Peyer's patch (tissue), 4 donors: Measurements from ENCODE around the gene HCN2. TPM values are rescaled to one million over a fixed set of nuclear protein-coding genes. Genes with fewer than 3 reads are reported as not detected.
A peak's percentile ranks its signal among the peaks of the same experiment; 100 is the strongest.

Experiments
- DNase-seq, 3 donors: peaks; one replicate each; pipeline ENCODE4 v3.0.0-alpha.2; 2017 to 2019
- H3K27ac ChIP-seq, 4 donors: fragments of 200-600 bp; sonication (generic); one replicate each; pipeline ENCODE4 v1.5.1; 2016 to 2019
- H3K27me3 ChIP-seq, 2 donors: fragments of 200-600 bp; sonication (generic); one replicate each; pipeline ENCODE4 v1.5.1; 2019
- H3K36me3 ChIP-seq, 3 donors: fragments of 200-600 bp; sonication (generic); one replicate each; pipeline ENCODE4 v1.5.1; 2016 to 2019
- H3K4me1 ChIP-seq, 4 donors: fragments of 200-600 bp; sonication (generic); one replicate each; pipeline ENCODE4 v1.5.1; 2016 to 2019
- H3K4me3 ChIP-seq, 4 donors: fragments of 200-600 bp; sonication (generic); 1 replicate in 3 of 4; 2 replicates in 1 of 4; pipeline ENCODE4 v1.5.1; 2016 to 2019; ENCODE audit warnings: mild to moderate bottlenecking in 1 of 4
- H3K9me3 ChIP-seq, 4 donors: fragments of 200-600 bp; sonication (generic); one replicate each; pipeline ENCODE4 v1.5.1; 2016 to 2019; ENCODE audit warnings: mild to moderate bottlenecking in 1 of 4
- POLR2A ChIP-seq, 2 donors: fragments of 450-650 bp; IDR thresholded peaks; one replicate each; pipeline ENCODE4 v1.5.1; 2017; ENCODE audit warnings: antibody characterized with exemption in 2 of 2, mild to moderate bottlenecking in 2 of 2, moderate library complexity in 2 of 2
- total RNA-seq, 4 donors: library from RNA; depleted of rRNA; stranded (reverse); fragments of >200 nt; gene quantifications; one replicate each; pipeline ENCODE4 v1.1.0, GENCODE V29; 2016
- TF ChIP-seq, protein P1 (sequence below), 6 experiments: fragments of 450-650 bp in 4 of 6; fragments of 200-600 bp in 2 of 6; sonication (generic) in 1 of 6; IDR thresholded peaks; one replicate each; pipeline ENCODE4 v1.5.1; 2017 to 2019; ENCODE audit warnings: antibody characterized with exemption in 6 of 6, mild to moderate bottlenecking in 3 of 6, moderate library complexity in 1 of 6

Gene HCN2
- total RNA-seq, 4 donors from 2014 or later = not detected

DNA sequence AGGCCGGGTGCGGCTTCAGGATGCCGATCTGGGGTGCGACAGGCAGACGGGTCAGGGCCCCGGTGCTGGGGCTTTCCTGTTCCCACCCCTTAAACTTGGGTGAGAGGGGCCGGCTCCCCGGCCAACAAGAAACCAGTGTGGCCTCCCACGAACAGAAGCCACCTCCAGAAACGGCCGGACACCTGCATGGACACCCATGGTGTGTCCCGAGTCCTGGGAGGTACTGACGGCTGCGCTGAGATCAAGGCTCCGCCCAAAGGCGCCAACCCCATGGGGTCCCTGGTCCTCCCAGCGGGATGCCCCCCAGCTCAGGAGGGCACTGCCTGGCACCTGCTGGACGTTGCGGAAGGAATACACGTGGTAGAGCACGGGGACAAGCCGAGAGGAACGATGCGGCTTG lies 32.1 kb downstream of the HCN2 start:
- peaks cover 0 to 85% (median 0%) of the 10 kb centered on the region in 3 donors for H3K36me3 ChIP-seq
- H3K27ac ChIP-seq = no peak overlapping the region
- no peak for TF ChIP-seq POLR2A (IDR thresholded peaks at IDR 0.05)
- TF ChIP-seq, protein P1, sequence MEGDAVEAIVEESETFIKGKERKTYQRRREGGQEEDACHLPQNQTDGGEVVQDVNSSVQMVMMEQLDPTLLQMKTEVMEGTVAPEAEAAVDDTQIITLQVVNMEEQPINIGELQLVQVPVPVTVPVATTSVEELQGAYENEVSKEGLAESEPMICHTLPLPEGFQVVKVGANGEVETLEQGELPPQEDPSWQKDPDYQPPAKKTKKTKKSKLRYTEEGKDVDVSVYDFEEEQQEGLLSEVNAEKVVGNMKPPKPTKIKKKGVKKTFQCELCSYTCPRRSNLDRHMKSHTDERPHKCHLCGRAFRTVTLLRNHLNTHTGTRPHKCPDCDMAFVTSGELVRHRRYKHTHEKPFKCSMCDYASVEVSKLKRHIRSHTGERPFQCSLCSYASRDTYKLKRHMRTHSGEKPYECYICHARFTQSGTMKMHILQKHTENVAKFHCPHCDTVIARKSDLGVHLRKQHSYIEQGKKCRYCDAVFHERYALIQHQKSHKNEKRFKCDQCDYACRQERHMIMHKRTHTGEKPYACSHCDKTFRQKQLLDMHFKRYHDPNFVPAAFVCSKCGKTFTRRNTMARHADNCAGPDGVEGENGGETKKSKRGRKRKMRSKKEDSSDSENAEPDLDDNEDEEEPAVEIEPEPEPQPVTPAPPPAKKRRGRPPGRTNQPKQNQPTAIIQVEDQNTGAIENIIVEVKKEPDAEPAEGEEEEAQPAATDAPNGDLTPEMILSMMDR (IDR thresholded peaks at IDR 0.05) = no peak
- no peaks in the 10 kb centered on the region for H3K9me3 ChIP-seq
- H3K27me3 ChIP-seq = no peaks in the 10 kb centered on the region
- H3K4me1 ChIP-seq = peaks cover 0 to under 1% (median 0%) of the 10 kb centered on the region in 4 donors
- no peak overlapping the region for H3K4me3 ChIP-seq
- DNase-seq = no peak

- peaks cover 0 to 77% (median 0%) of the 10 kb centered on the region in 3 donors for H3K36me3 ChIP-seq
- DNase-seq = no peak
Measured at GRCh38 chr19:622666-623065, 33.0 kb downstream of the HCN2 start.

DNA sequence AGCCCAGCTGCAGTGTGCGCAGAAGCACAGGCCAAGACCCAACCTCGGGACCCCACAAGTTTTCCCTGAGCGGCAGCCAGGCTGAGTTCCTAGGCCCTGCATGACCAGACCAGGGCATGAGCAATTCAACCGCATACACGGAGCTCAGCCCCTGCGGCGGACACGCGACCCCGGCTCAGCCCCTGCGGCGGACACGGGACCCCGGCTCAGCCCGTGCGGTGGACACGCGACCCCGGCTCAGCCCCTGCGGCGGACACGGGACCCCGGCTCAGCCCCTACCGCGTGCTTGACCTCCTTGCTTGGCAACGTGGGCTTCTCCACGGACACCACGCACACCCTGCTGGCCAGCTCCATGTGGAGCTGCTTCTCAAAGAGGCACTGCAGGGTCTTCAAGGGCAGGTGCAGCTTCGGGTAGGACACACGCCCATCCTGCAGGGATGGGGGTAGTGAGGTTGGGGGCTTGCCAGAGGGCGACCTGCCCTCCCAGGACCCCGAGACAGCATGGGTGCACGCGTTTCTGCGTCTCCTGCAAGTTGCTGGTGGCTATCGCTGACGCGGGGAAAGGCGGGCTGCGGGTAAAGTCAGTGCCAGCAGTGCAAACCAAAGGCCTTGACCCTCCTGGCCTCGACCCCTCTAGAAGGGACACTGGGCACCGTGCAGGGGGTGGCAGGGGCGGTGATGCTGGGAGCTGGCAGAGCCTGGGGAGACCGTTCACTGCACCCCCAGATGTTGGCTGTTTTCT lies 33.7 kb downstream of the HCN2 start:
- Histone ChIP-seq H3K27me3 (no peaks in the 10 kb centered on the region), H3K4me1 (no peaks in the 10 kb centered on the region), H3K9me3 (no peaks in the 10 kb centered on the region), H3K36me3 (peaks cover 0 to 76% (median 0%) of the 10 kb centered on the region in 3 donors), H3K27ac (no peak overlapping the region), H3K4me3 (no peak overlapping the region)
- no peak for DNase-seq
- TF ChIP-seq, protein P1 (IDR thresholded peaks at IDR 0.05) = no peak
- no peak for TF ChIP-seq POLR2A (IDR thresholded peaks at IDR 0.05)

More at GRCh38 chr19:622666-623065, 33.0 kb downstream of the HCN2 start:
- Histone ChIP-seq H3K4me1 (no peaks in the 10 kb centered on the region), H3K27ac (no peak overlapping the region), H3K27me3 (no peaks in the 10 kb centered on the region), H3K4me3 (no peak overlapping the region), H3K9me3 (no peaks in the 10 kb centered on the region)
- TF ChIP-seq, protein P1 (IDR thresholded peaks at IDR 0.05) = no peak
- no peak for TF ChIP-seq POLR2A (IDR thresholded peaks at IDR 0.05)

DNA sequence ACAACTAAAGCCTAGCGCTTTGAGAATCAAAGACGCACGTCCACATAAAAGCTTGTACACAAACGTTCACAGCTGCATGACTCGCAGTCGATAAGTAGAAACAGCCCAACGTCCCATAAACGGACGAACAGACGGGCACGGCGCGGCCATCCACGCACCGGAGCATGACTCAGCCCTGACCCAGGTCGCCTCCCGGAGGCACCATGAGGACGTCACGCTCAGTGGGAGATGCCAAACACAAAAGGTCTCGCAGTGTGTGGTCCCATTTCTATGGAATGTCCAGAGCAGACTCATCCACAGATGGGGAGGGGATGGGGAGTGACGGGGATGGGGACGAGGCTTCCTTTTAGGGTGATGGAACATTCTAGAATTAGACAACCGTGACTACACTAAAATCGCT lies 34.3 kb downstream of the HCN2 start:
- H3K27me3 ChIP-seq = no peaks in the 10 kb centered on the region
- no peak for DNase-seq
- peak overlapping the region in 1 of 4 donors; percentile 12 for H3K27ac ChIP-seq
- H3K4me1 ChIP-seq = no peaks in the 10 kb centered on the region
- TF ChIP-seq POLR2A (IDR thresholded peaks at IDR 0.05) = no peak
- TF ChIP-seq, protein P1 (IDR thresholded peaks at IDR 0.05) = no peak
- peaks cover 0 to 76% (median 0%) of the 10 kb centered on the region in 3 donors for H3K36me3 ChIP-seq
- H3K4me3 ChIP-seq = no peak overlapping the region
- no peaks in the 10 kb centered on the region for H3K9me3 ChIP-seq

DNA sequence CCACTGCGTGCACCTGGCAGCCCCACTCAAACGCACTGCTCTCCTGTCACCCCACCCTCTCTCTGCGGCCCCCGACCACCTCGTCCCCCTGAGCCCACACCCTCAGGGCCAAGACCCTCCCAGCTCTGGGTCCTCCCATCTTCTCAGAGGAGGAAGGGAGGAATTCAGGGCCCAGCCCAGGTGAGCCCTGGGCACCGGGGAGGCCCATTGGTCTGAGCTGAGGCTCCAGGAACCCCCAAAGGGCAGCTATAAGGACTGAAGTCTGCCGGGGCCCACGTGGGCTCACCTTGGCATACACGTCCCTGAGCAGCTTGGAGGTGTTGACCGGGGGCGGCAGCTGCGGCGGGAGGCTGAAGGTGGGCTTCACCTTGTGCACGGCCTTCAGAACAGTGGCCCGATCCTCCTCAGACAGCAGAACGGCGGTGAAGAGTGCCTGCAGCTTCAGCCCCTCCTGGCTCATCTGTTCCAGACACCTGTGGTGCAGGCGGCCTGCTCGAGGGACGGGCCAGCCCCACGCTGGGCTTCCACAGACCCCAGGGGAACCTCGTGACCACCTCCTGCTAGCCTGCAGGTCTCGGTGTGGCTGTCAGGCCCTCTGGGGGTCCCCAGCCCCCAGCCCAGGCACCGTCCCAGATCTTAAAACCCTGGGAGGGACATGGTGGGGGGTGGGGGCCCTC lies 34.9 kb downstream of the HCN2 start:
- Histone ChIP-seq H3K36me3 (peaks cover 0 to 76% (median 0%) of the 10 kb centered on the region in 3 donors), H3K27ac (peak overlapping the region in 1 of 4 donors; percentile 12), H3K4me1 (no peaks in the 10 kb centered on the region)

More for the DNA sequence above, 34.9 kb downstream of the HCN2 start:
- TF ChIP-seq POLR2A (IDR thresholded peaks at IDR 0.05) = no peak
- TF ChIP-seq, protein P1 (IDR thresholded peaks at IDR 0.05) = no peak
- H3K4me3 ChIP-seq = no peak overlapping the region
- no peaks in the 10 kb centered on the region for H3K27me3 ChIP-seq
- DNase-seq = no peak
- H3K9me3 ChIP-seq = no peaks in the 10 kb centered on the region
